Measurements from ENCODE around the gene PPP4R2. TPM values are rescaled to one million over a fixed set of nuclear protein-coding genes. Genes with fewer than 3 reads are reported as not detected.

The PPP4R2 gene
- total RNA-seq, 4 donors from 2014 or later = 32.2 to 57.6 (median 40.2) TPM

DNA sequence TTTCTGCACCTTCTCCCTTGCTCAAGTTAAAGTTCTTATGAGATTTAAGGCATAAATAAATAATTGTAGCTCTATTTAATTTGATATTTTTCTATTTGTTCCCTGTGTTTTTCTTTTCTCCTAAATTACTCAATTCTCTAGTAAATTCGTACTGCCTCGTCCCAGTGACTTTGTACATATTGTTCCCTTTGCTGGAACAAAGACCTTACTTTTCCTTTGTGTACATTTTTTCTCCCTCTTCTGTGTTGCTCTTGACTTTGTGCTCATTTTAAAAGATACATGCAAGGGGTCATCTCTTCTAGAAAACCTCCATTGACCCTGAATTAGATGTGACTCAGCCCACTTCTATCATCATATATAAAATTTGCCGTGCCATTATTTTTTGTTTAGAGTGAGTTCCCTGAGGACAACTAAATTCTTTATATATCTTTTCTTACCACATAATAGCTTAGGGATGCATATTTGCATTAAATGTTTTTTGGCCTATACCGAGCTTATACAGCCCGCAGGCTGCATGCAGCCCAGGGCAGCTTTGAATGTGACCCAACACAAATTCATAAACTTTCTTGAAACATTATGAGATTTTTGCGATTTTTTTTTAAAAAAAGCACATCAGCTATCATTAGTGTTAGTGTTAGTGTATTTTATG is 29.6 kb downstream of the PPP4R2 start:
- WGBS, 2 donors (ENCODE audit: low coverage in 1 of 2) = 74 to 95% methylated on average over 4 to 6 of the region's 6 CpGs
- Histone ChIP-seq H3K36me3 (no peaks in the 10 kb centered on the region), H3K4me3 (no peak overlapping the region), H3K9me3 (no peaks in the 10 kb centered on the region), H3K27me3 (no peaks in the 10 kb centered on the region), H3K27ac (no peak overlapping the region), H3K4me1 (peaks cover 15 to 75% (median 23%) of the 10 kb centered on the region in 3 donors)
- TF ChIP-seq EP300 (IDR thresholded peaks at IDR 0.05) (no peak), POLR2AphosphoS5 (IDR thresholded peaks at IDR 0.05) (no peak), POLR2A (IDR thresholded peaks at IDR 0.05) (no peak)
- TF ChIP-seq, protein P1, sequence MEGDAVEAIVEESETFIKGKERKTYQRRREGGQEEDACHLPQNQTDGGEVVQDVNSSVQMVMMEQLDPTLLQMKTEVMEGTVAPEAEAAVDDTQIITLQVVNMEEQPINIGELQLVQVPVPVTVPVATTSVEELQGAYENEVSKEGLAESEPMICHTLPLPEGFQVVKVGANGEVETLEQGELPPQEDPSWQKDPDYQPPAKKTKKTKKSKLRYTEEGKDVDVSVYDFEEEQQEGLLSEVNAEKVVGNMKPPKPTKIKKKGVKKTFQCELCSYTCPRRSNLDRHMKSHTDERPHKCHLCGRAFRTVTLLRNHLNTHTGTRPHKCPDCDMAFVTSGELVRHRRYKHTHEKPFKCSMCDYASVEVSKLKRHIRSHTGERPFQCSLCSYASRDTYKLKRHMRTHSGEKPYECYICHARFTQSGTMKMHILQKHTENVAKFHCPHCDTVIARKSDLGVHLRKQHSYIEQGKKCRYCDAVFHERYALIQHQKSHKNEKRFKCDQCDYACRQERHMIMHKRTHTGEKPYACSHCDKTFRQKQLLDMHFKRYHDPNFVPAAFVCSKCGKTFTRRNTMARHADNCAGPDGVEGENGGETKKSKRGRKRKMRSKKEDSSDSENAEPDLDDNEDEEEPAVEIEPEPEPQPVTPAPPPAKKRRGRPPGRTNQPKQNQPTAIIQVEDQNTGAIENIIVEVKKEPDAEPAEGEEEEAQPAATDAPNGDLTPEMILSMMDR (IDR thresholded peaks at IDR 0.05) = no peak
- no peak for ATAC-seq

DNA sequence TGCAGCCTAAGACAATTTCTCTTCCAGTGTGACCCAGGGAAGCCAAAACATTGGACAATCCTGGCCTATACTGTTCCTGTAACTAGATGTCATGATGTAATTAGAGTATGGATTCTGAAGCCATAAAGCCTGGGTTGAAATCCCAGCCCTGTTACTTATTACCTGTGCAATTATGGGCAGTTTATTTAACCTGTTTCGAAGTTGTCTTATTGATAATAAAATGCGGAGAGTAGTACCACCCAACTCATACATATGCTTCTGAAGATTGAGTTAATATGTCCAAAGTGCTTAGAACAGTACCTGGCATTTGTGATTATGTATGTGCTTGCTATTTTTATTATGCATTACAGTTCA is 30.1 kb downstream of the PPP4R2 start:
- Histone ChIP-seq H3K27me3 (no peaks in the 10 kb centered on the region), H3K4me3 (no peak overlapping the region), H3K4me1 (peaks cover 15 to 77% (median 23%) of the 10 kb centered on the region in 3 donors), H3K36me3 (no peaks in the 10 kb centered on the region), H3K9me3 (no peaks in the 10 kb centered on the region), H3K27ac (no peak overlapping the region)
- TF ChIP-seq EP300 (IDR thresholded peaks at IDR 0.05) = no peak
- no peak for TF ChIP-seq POLR2A (IDR thresholded peaks at IDR 0.05)
- no peak for TF ChIP-seq POLR2AphosphoS5 (IDR thresholded peaks at IDR 0.05)
- TF ChIP-seq, protein P1 (IDR thresholded peaks at IDR 0.05) = no peak
- 44 to 96% methylated on average over 2 of the region's 2 CpGs for WGBS, 2 donors (ENCODE audit: low coverage in 1 of 2)
- ATAC-seq = no peak

DNA sequence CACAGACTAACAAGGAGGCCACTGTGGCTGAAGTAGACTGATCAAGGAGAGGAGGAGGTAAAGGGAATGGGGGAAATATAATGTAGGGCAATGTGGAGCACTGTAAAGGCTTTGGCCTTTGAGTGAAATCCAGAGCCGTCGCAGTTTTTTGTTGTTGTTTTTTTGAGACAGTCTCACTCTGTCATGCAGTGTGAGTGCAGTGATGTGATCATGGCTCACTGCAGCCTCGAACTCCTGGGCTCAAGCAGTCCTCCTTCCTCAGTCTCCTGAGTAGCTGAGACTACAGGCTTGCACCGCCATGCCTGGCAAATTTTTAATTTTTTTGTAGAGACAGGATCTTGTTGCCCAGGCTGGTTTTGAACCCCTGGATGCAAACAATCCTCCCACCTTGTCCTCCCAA is 32.2 kb downstream of the PPP4R2 start:
- ATAC-seq = no peak
- H3K27me3 ChIP-seq = no peaks in the 10 kb centered on the region
- H3K4me3 ChIP-seq = no peak overlapping the region
- H3K27ac ChIP-seq = no peak overlapping the region
- TF ChIP-seq POLR2A (IDR thresholded peaks at IDR 0.05) (no peak), POLR2AphosphoS5 (IDR thresholded peaks at IDR 0.05) (no peak), EP300 (IDR thresholded peaks at IDR 0.05) (no peak)
- TF ChIP-seq, protein P1 (IDR thresholded peaks at IDR 0.05) = no peak
- peaks cover 19 to 76% (median 23%) of the 10 kb centered on the region in 3 donors for H3K4me1 ChIP-seq
- no peaks in the 10 kb centered on the region for H3K36me3 ChIP-seq
- no peaks in the 10 kb centered on the region for H3K9me3 ChIP-seq
- 68 to 77% methylated on average over 4 of the region's 4 CpGs for WGBS, 2 donors (ENCODE audit: low coverage in 1 of 2)

- H3K4me1 ChIP-seq = peaks cover 19 to 71% (median 21%) of the 10 kb centered on the region in 3 donors
- ATAC-seq = peak; percentile 85
- H3K27ac ChIP-seq = no peak overlapping the region
- H3K27me3 ChIP-seq = no peaks in the 10 kb centered on the region
- no peaks in the 10 kb centered on the region for H3K36me3 ChIP-seq
- TF ChIP-seq, protein P1 (IDR thresholded peaks at IDR 0.05) = no peak
- TF ChIP-seq POLR2AphosphoS5 (IDR thresholded peaks at IDR 0.05) = peak; percentile 26
- no peak overlapping the region for H3K4me3 ChIP-seq
- WGBS, 2 donors (ENCODE audit: low coverage in 1 of 2) = 8 to 21% methylated on average over 1 of the region's 1 CpG
- no peaks in the 10 kb centered on the region for H3K9me3 ChIP-seq
Observed at GRCh38 chr3:73029321-73029796, 32.7 kb downstream of the PPP4R2 start.

GRCh38 chr3:73030073-73030597 is 33.5 kb downstream of the PPP4R2 start:
- no peak overlapping the region for H3K27ac ChIP-seq
- H3K4me3 ChIP-seq = no peak overlapping the region
- no peaks in the 10 kb centered on the region for H3K9me3 ChIP-seq
- ATAC-seq = no peak
- H3K27me3 ChIP-seq = no peaks in the 10 kb centered on the region
- no peaks in the 10 kb centered on the region for H3K36me3 ChIP-seq
- 92 to 95% methylated on average over 1 of the region's 1 CpG for WGBS, 2 donors (ENCODE audit: low coverage in 1 of 2)
- peaks cover 12 to 64% (median 14%) of the 10 kb centered on the region in 3 donors for H3K4me1 ChIP-seq
- no peak for TF ChIP-seq POLR2A (IDR thresholded peaks at IDR 0.05)
- TF ChIP-seq EP300 (IDR thresholded peaks at IDR 0.05) = no peak
- TF ChIP-seq POLR2AphosphoS5 (IDR thresholded peaks at IDR 0.05) = no peak
- TF ChIP-seq, protein P1 (IDR thresholded peaks at IDR 0.05) = no peak

Data from gastroesophageal sphincter (tissue), 4 donors.